K562 (cell line): Measurements from ENCODE around the gene CTSZ. TPM values are rescaled to one million over a fixed set of nuclear protein-coding genes. Genes with fewer than 3 reads are reported as not detected.

Experiments
- ATAC-seq: fragments of 200-7000 bp; cut with Tn5 transposase; 3 replicates; pipeline ENCODE4 v1.9.1; 2020; ENCODE audit warnings: moderate library complexity
- BruUV-seq: library from RNA; stranded (reverse); fragments of 400-500 nt; replicated peaks from 2 replicates; lab custom pipeline; 2021; lab: Mats Ljungman, UMichigan
- CTCF ChIA-PET: fragments of 300-600 bp; formaldehyde crosslinking; extraction: SDS; loops from one replicate; lab custom pipeline; 2021; ENCODE audit warnings: low intra/inter-chr PET ratio; lab: Yijun Ruan, JAX
- POLR2A ChIA-PET: fragments of 300-600, 350-650 bp; sonication (Branson Sonifier 250); formaldehyde crosslinking; extraction: SDS; loops from one replicate; lab custom pipeline; 2021; ENCODE audit warnings: antibody characterized with exemption, inconsistent platforms; lab: Yijun Ruan, JAX
- DNase-seq, 4 experiments: peaks; one replicate each; pipeline versions ENCODE4 v3.0.0 to v3.0.0-alpha.2; 2011 to 2018; ENCODE audit warnings: low spot score in 3 of 4, mixed read lengths in 3 of 4; ENCODE audit errors: extremely low read depth in 1 of 4
- FAIRE-seq: peaks from 2 replicates; lab custom pipeline; 2011; peaks lifted over from hg19 to GRCh38; lab: Jason Lieb, UNC
- H2AFZ ChIP-seq: 2 replicates; pipeline ENCODE4 v1.6.0; 2011; ENCODE audit warnings: low read depth, low read length, control low read depth, inconsistent platforms
- H3K27ac ChIP-seq: fragments of 200-600 bp; 3 replicates; pipeline ENCODE4 v1.8.0; 2011; ENCODE audit warnings: low read depth, mild to moderate bottlenecking, control low read depth, inconsistent platforms, low read length, moderate library complexity, mixed read lengths; ENCODE audit errors: extremely low read depth
- H3K27me3 ChIP-seq, 2 experiments: fragments of 300-600 bp in 1 of 2; 2 replicates in 1 of 2; 3 replicates in 1 of 2; pipeline versions ENCODE4 v1.6.0 to v1.8.0; 2011; ENCODE audit warnings: inconsistent platforms in 2 of 2, low read length in 2 of 2, mild to moderate bottlenecking in 1 of 2, mixed read lengths in 1 of 2, moderate library complexity in 1 of 2; ENCODE audit not compliant: control insufficient read depth in 2 of 2, insufficient read depth in 2 of 2
- H3K36me3 ChIP-seq: fragments of 300-600 bp; 3 replicates; pipeline ENCODE4 v1.8.0; 2011; ENCODE audit warnings: mild to moderate bottlenecking, low read length, inconsistent platforms; ENCODE audit not compliant: control insufficient read depth, insufficient read depth
- H3K4me1 ChIP-seq, 2 experiments: fragments of 200-600 bp in 1 of 2; replicated peaks in 1 of 2; 2 replicates in 1 of 2; 3 replicates in 1 of 2; pipeline versions ENCODE4 v1.5.1 to v1.8.0; 2011; ENCODE audit warnings: inconsistent platforms in 2 of 2, low read length in 2 of 2, mild to moderate bottlenecking in 1 of 2, mixed read lengths in 1 of 2, moderate library complexity in 1 of 2; ENCODE audit not compliant: control insufficient read depth in 2 of 2, insufficient read depth in 2 of 2
- H3K4me2 ChIP-seq: 2 replicates; pipeline ENCODE4 v1.6.1; 2011; ENCODE audit warnings: low read length, control low read depth, inconsistent platforms, mixed read lengths; ENCODE audit not compliant: insufficient read depth
- H3K4me3 ChIP-seq: fragments of 200-600 bp; sonication (generic), shearing (Covaris generic); 2 replicates; pipeline ENCODE4 v1.5.1; 2016; ENCODE audit warnings: control low read depth, inconsistent platforms
- H3K79me2 ChIP-seq: fragments of 200-600 bp; 3 replicates; pipeline ENCODE4 v1.8.0; 2011; ENCODE audit warnings: low read length, inconsistent platforms; ENCODE audit not compliant: control insufficient read depth, insufficient read depth
- H3K9ac ChIP-seq, 2 experiments: 2 replicates each; pipeline versions ENCODE4 v1.6.0 to v1.6.1; 2011; ENCODE audit warnings: low read depth in 2 of 2, low read length in 2 of 2, control low read depth in 1 of 2, inconsistent platforms in 1 of 2, mild to moderate bottlenecking in 1 of 2, mixed read lengths in 1 of 2; ENCODE audit not compliant: insufficient read depth in 1 of 2
- H3K9me1 ChIP-seq: one replicate; pipeline ENCODE4 v1.6.0; 2011; ENCODE audit warnings: inconsistent platforms, mild to moderate bottlenecking, low read length, moderate library complexity; ENCODE audit not compliant: control insufficient read depth, insufficient read depth
- H3K9me3 ChIP-seq: replicated peaks from 2 replicates; pipeline ENCODE4 v1.5.1; 2011; ENCODE audit warnings: low read depth, low read length, inconsistent platforms; ENCODE audit not compliant: control insufficient read depth, insufficient read depth
- H4K20me1 ChIP-seq: replicated peaks from 2 replicates; pipeline ENCODE4 v1.6.1; 2011; ENCODE audit warnings: low read length, inconsistent platforms, mixed read lengths; ENCODE audit not compliant: control insufficient read depth, insufficient read depth
- CBFB ChIP-seq: sonication (generic); formaldehyde crosslinking; IDR thresholded peaks from 2 replicates; pipeline ENCODE4 v1.4.0; 2020; ENCODE audit warnings: mild to moderate bottlenecking, missing genetic modification reagents
- CUX1 ChIP-seq: fragments of 200-800 bp; sonication (Bioruptor generic); IDR thresholded peaks from 2 replicates; pipeline ENCODE4 v1.6.1; 2016; ENCODE audit warnings: missing genetic modification characterization, missing compliant biosample characterization
- POLR2G ChIP-seq: fragments of 200-400 bp; formaldehyde crosslinking; IDR thresholded peaks from 2 replicates; pipeline ENCODE4 v1.6.1; 2017; ENCODE audit warnings: low read depth, mild to moderate bottlenecking, antibody characterized with exemption, low read length, moderate library complexity
- WGBS: fragments of 100-300 bp; shearing (Covaris generic); methylation state at CpG from one replicate; pipeline ENCODE4 v1.1.6; 2016; ENCODE audit warnings: low coverage, mixed read lengths; ENCODE audit not compliant: insufficient coverage; ENCODE audit errors: missing lambda C conversion rate; 5-methylcytosine and 5-hydroxymethylcytosine counted together
- in situ Hi-C: fragments of 300-500 bp; cut with MboI; formaldehyde crosslinking; loops from 4 replicates; pipeline ENCODE4 v1.15.0; 2018; ENCODE audit warnings: inconsistent platforms, mixed read lengths
- intact Hi-C: fragments of 100-400 bp; cut with micrococcal nuclease; formaldehyde crosslinking; loops from 2 replicates; pipeline ENCODE4 v1.14.2; 2022
- polyA plus RNA-seq, 8 experiments: library from polyadenylated mRNA; depleted of rRNA in 4 of 8; stranded (reverse) in 5 of 8; unstranded in 3 of 8; fragments of >200 nt; fragmentation: Nextera tagmentation in 2 of 8; fragmentation: Illumina TruSeq in 1 of 8; extraction: Ambion mirVana in 2 of 8; extraction: Trizol in 1 of 8; gene quantifications; 2 replicates each; pipeline versions ENCODE4 v1.2.1 to v1.2.3, GENCODE V29; 2011 to 2014; ENCODE audit warnings: inconsistent platforms in 1 of 8, missing spikeins in 1 of 8
- total RNA-seq, 7 experiments: library from RNA; depleted of rRNA in 6 of 7; stranded (reverse); fragments of >200 nt in 6 of 7; fragmentation: Illumina TruSeq in 2 of 7; extraction: Trizol in 2 of 7; gene quantifications; 2 replicates each; pipeline versions ENCODE4 v1.2.1 to v1.2.3, GENCODE V29; 2011 to 2021; ENCODE audit warnings: low replicate concordance in 1 of 7

CTSZ gene
- total and polyA plus RNA-seq, 9 of the 15 experiments (the other 6 are each of a cell fraction or from before 2014, with no cell fraction given) = 1.6 to 143 (median 82.8) TPM

- Histone ChIP-seq H3K36me3 (peaks cover 82% of the 10 kb centered on the region), H3K4me1 (peaks cover 15 to 50% of the 10 kb centered on the region in 2 experiments), H3K4me3 (no peak overlapping the region), H2AFZ (no peak overlapping the region), H3K79me2 (peaks cover 28% of the 10 kb centered on the region), H3K9me3 (no peaks in the 10 kb centered on the region), H3K27me3 (no peaks in the 10 kb centered on the region), H4K20me1 (peaks cover 2% of the 10 kb centered on the region), H3K9ac (no peak overlapping the region; a peak in 1 of 4 replicates), H3K4me2 (no peak overlapping the region), H3K9me1 (peaks cover 4% of the 10 kb centered on the region), H3K27ac (no peak overlapping the region)
- FAIRE-seq (no peak), ATAC-seq (no peak), DNase-seq (no peak)
- intact Hi-C loops = no loop called here
- ChIA-PET CTCF (no interaction called here), POLR2A (interaction anchor here (1.0 to 1.1 kb wide), 2 partner anchors 27 to 109 kb away, joined by 3 to 5 read pairs; no protein-coding TSS in a partner anchor)
- no TSS peak for BruUV-seq
- 0 out of 2 replicates have a peak, but pooled peaks have one; percentile 7 for TF ChIP-seq POLR2G
- no peak for TF ChIP-seq CBFB (CRISPR knock-in tag)
- TF ChIP-seq CUX1 (CRISPR knock-in tag) = no peak
- in situ Hi-C loops = no loop called here
- 88% methylated on average over 13 of the region's 13 CpGs for whole genome bisulfite sequencing
These were observed 6.0 kb downstream of the CTSZ start for GRCh38 chr20:59001068-59001448.
